ENCODE data around the gene MYL2. TPM values are rescaled to one million over a fixed set of nuclear protein-coding genes. Genes with fewer than 3 reads are reported as not detected.

Gene MYL2
- total and polyA plus RNA-seq, 9 of the 15 experiments (the other 6 are each of a cell fraction or from before 2014, with no cell fraction given): not detected

DNA sequence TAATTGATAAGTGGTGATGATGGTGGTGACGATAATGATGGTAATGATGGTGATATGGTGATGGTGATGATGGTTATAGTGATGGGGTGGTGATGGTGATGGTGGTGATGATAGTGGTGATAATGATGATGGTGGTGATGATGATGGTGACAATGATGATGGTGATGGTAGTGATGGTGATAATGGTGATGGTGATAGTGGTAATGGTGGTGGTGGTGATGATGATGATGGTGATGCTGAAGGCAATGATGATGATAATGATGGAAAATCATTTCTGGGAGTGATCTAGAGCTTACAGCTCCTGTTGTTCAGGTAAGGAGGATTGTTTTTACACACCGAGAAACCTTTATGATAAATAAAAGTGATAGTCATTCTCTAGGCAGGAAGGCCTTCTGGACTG lies 39.7 kb downstream of the MYL2 start:
- Histone ChIP-seq H2AFZ (ENCODE audit: low read depth, low read length) (no peak overlapping the region), H3K79me2 (ENCODE audit: control insufficient read depth, insufficient read depth, low read length) (no peaks in the 10 kb centered on the region), H3K4me2 (ENCODE audit: insufficient read depth, low read length) (no peak overlapping the region), H3K27ac (ENCODE audit: extremely low read depth, low read depth, low read length) (no peak overlapping the region), H4K20me1 (replicated peaks; ENCODE audit: control insufficient read depth, insufficient read depth, low read length) (no peaks in the 10 kb centered on the region), H3K36me3 (ENCODE audit: control insufficient read depth, insufficient read depth, low read length) (no peaks in the 10 kb centered on the region), H3K4me3 (no peak overlapping the region), H3K9me3 (replicated peaks; ENCODE audit: control insufficient read depth, insufficient read depth, low read depth, low read length) (no peaks in the 10 kb centered on the region), H3K4me1 (replicated peaks in 1 of 2; ENCODE audit: control insufficient read depth in 2 of 2, insufficient read depth in 2 of 2, low read length in 2 of 2) (no peaks in the 10 kb centered on the region), H3K9ac (ENCODE audit: insufficient read depth in 1 of 2, low read depth in 2 of 2, low read length in 2 of 2) (no peak overlapping the region), H3K27me3 (ENCODE audit: control insufficient read depth in 2 of 2, insufficient read depth in 2 of 2, low read length in 2 of 2) (peaks cover 0 to 7% of the 10 kb centered on the region in 2 experiments; a peak in 2 of 5 replicates), H3K9me1 (ENCODE audit: control insufficient read depth, insufficient read depth, low read length) (no peaks in the 10 kb centered on the region)
- WGBS (ENCODE audit: insufficient coverage, low coverage, missing lambda C conversion rate): 7% methylated on average over 2 of the region's 2 CpGs
- FAIRE-seq: peak; percentile 54
- TF ChIP-seq FOXJ2 (tag; IDR thresholded peaks at IDR 0.05): no peak
- ATAC-seq: no peak
- no TSS peak for BruUV-seq (replicated peaks)
- no peak for DNase-seq (ENCODE audit: extremely low read depth in 1 of 4, low spot score in 3 of 4)
- ChIA-PET CTCF (ENCODE audit: low intra/inter-chr PET ratio) (interaction anchor here (0.5 kb wide), 1 partner anchor 354 kb away, joined by 7 read pairs; no protein-coding TSS in a partner anchor), POLR2A (no interaction called here)
- intact Hi-C loops (cut with micrococcal nuclease): loop anchor here (10.0 kb wide), 1 partner anchor 326 kb away; no protein-coding TSS in a partner anchor
- in situ Hi-C loops (cut with MboI): no loop called here

DNA sequence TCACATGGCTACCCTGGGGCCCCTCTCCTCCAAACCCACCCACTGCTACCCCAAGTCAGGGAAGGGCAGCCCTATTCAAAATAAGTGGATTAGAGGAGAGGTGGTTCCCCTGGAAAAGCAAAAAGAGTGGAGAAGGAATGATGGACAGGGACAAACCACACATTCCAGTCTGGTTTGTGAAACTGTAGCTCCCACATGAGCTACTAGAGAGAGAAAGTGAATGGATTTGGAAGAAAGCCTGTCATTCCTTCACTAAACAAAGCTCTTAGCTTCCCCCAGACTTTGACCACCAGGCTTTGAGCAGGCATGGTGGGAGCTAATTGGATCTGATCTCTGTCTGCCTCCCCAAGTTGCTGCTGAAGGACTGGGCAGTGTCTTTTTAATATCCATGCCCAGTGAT lies 45.6 kb downstream of the MYL2 start:
- Histone ChIP-seq H3K9me3 (replicated peaks; ENCODE audit: control insufficient read depth, insufficient read depth, low read depth, low read length) (no peaks in the 10 kb centered on the region), H3K27ac (ENCODE audit: extremely low read depth, low read depth, low read length) (no peak overlapping the region), H3K4me2 (ENCODE audit: insufficient read depth, low read length) (no peak overlapping the region), H3K36me3 (ENCODE audit: control insufficient read depth, insufficient read depth, low read length) (no peaks in the 10 kb centered on the region), H2AFZ (ENCODE audit: low read depth, low read length) (no peak overlapping the region), H3K27me3 (ENCODE audit: control insufficient read depth in 2 of 2, insufficient read depth in 2 of 2, low read length in 2 of 2) (peaks cover 7 to 23% of the 10 kb centered on the region in 2 experiments; a peak in 4 of 5 replicates), H4K20me1 (replicated peaks; ENCODE audit: control insufficient read depth, insufficient read depth, low read length) (no peaks in the 10 kb centered on the region), H3K4me3 (no peak overlapping the region), H3K9ac (ENCODE audit: insufficient read depth in 1 of 2, low read depth in 2 of 2, low read length in 2 of 2) (no peak overlapping the region), H3K9me1 (ENCODE audit: control insufficient read depth, insufficient read depth, low read length) (no peaks in the 10 kb centered on the region), H3K79me2 (ENCODE audit: control insufficient read depth, insufficient read depth, low read length) (no peaks in the 10 kb centered on the region), H3K4me1 (replicated peaks in 1 of 2; ENCODE audit: control insufficient read depth in 2 of 2, insufficient read depth in 2 of 2, low read length in 2 of 2) (no peaks in the 10 kb centered on the region)
- in situ Hi-C loops (cut with MboI): no loop called here
- ChIA-PET POLR2A (no interaction called here), CTCF (ENCODE audit: low intra/inter-chr PET ratio) (no interaction called here)
- TF ChIP-seq, protein P1, sequence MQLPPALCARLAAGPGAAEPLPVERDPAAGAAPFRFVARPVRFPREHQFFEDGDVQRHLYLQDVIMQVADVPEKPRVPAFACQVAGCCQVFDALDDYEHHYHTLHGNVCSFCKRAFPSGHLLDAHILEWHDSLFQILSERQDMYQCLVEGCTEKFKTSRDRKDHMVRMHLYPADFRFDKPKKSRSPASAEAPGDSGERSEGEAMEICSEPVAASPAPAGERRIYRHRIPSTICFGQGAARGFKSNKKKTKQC (CRISPR knock-in tag; IDR thresholded peaks at IDR 0.05): no peak
- TF ChIP-seq NR2C1 (IDR thresholded peaks at IDR 0.05): no peak
- no peak for TF ChIP-seq NR2C1 (tag; IDR thresholded peaks at IDR 0.05)
- no peak for TF ChIP-seq SMAD3 (CRISPR knock-in tag; conservative IDR thresholded peaks at IDR 0.05)
- TF ChIP-seq, protein P2, sequence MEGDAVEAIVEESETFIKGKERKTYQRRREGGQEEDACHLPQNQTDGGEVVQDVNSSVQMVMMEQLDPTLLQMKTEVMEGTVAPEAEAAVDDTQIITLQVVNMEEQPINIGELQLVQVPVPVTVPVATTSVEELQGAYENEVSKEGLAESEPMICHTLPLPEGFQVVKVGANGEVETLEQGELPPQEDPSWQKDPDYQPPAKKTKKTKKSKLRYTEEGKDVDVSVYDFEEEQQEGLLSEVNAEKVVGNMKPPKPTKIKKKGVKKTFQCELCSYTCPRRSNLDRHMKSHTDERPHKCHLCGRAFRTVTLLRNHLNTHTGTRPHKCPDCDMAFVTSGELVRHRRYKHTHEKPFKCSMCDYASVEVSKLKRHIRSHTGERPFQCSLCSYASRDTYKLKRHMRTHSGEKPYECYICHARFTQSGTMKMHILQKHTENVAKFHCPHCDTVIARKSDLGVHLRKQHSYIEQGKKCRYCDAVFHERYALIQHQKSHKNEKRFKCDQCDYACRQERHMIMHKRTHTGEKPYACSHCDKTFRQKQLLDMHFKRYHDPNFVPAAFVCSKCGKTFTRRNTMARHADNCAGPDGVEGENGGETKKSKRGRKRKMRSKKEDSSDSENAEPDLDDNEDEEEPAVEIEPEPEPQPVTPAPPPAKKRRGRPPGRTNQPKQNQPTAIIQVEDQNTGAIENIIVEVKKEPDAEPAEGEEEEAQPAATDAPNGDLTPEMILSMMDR (IDR thresholded peaks at IDR 0.05 in 2 of 3, conservative IDR thresholded peaks at IDR 0.05 in 1 of 3; ENCODE audit: insufficient read depth in 2 of 3, low read depth in 1 of 3, low read length in 3 of 3): no peak
- no peak for TF ChIP-seq ZFP36 (IDR thresholded peaks at IDR 0.05; ENCODE audit: low read depth, low read length, partially characterized antibody)
- no peak for TF ChIP-seq ZKSCAN8 (CRISPR knock-in tag; IDR thresholded peaks at IDR 0.05)
- TF ChIP-seq, protein P3, sequence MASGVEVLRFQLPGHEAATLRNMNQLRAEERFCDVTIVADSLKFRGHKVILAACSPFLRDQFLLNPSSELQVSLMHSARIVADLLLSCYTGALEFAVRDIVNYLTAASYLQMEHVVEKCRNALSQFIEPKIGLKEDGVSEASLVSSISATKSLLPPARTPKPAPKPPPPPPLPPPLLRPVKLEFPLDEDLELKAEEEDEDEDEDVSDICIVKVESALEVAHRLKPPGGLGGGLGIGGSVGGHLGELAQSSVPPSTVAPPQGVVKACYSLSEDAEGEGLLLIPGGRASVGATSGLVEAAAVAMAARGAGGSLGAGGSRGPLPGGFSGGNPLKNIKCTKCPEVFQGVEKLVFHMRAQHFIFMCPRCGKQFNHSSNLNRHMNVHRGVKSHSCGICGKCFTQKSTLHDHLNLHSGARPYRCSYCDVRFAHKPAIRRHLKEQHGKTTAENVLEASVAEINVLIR (CRISPR knock-in tag; IDR thresholded peaks at IDR 0.05): no peak
- no peak for TF ChIP-seq BCOR (IDR thresholded peaks at IDR 0.05)
- BruUV-seq (replicated peaks): no TSS peak
- ATAC-seq (no peak), FAIRE-seq (no peak), DNase-seq (ENCODE audit: extremely low read depth in 1 of 4, low spot score in 3 of 4) (no peak)
- intact Hi-C loops (cut with micrococcal nuclease): no loop called here
